HG03378 (cell line): ENCODE data around the gene MTRF1.
"Not testable (repeated sequence)": the region's sequence is repeated elsewhere in the genome, so short reads cannot be mapped to it uniquely, and the experiment has no call there.

Experiments used
- ATAC-seq: cut with Tn5 transposase; IDR thresholded peaks from one replicate; pipeline ENCODE4 v1.9.1; 2021; ENCODE audit warnings: mild to moderate bottlenecking, moderate library complexity; ENCODE audit not compliant: unreplicated experiment

The MTRF1 gene

GRCh38 chr13:41182231-41182630 lies 81.1 kb downstream of the MTRF1 start:
- ATAC-seq: no peak

- no peak for ATAC-seq
Observed at GRCh38 chr13:41179593-41180250, 83.7 kb downstream of the MTRF1 start.

GRCh38 chr13:41178040-41178439 lies 85.3 kb downstream of the MTRF1 start:
- no peak for ATAC-seq

- ATAC-seq: no peak
Observed at GRCh38 chr13:41177616-41178015, 85.8 kb downstream of the MTRF1 start.

GRCh38 chr13:41175576-41175975 lies 87.8 kb downstream of the MTRF1 start:
- not testable (repeated sequence) for ATAC-seq
